CD1c-positive myeloid dendritic cell (primary cell): ENCODE measurements around the gene CIBAR2.

Source experiments
- DNase-seq: peaks from one replicate; pipeline ENCODE4 v3.0.0-alpha.2; 2016; ENCODE audit errors: extremely low spot score

CIBAR2 gene

DNA sequence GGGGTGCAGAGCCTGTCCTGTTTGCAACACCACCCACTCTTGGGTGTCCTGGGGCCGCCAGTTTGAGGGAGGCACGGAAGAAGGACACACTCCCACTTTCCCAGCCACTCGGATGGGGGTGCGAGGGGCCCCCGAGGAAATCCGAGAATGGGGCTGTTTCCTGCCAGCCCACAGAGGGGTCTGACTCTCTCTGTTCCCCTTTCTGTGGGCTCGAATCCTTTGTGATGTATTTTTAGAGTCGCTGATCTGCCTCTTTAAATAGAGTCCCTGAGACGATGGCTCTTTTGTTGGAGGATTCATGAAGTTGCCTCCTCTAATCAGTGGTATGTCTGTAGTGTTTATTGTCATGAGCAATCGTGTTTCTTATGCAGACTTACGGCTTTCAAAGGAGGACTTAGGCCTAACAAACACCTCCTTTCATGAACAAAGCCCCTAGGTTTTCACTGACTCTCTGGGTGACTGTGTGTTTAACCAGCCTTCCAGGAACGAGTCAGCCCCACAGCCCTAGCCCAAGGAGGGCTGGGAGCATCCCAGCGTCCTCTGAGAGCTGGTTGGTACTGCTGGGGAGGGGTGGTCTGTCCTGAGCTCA, 29.1 kb downstream of the CIBAR2 start:
- DNase-seq: peak; percentile 55

DNA sequence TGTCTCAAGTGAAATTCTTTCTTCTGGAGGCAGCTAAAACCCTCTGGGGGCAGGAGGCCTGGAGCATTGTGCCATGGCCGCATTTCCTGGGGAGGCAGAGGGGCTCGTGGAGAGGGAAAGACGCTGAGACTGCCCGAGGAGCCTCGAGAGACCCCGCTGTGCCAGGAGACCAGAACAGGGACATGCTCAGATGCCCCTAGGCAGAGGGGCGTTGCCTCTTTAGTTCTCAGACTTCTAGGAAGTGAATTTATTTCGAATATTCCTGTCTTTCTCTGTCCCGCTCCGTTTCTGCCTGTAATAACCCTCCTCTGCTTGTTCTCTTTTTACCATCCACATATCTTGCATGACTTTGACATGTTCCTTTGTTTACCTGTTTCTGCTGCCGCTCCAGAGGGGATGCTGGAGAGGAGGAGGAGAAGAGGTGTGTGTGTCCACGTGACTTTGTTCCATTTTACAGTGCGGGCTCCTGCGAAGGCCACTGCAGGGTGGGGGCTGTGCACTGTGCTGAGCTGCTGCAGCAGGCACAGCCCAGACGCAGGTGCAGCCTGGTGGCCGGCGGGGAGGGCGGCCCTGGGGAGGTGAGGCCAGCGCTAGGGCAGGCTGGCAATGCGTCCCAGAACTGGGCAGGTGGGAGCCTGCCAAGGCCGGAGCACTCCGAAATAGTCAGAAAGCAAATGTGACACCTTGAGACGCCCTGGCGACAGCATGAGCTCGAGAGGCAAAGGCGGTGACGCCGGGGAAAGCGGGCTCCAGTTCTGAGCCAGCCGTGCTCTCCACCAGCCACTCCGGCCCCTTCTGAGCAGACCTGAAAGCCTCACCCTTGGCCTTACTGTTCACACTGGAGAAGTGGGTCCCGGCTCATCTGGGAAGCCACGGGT, 29.9 kb downstream of the CIBAR2 start:
- DNase-seq: no peak

DNA sequence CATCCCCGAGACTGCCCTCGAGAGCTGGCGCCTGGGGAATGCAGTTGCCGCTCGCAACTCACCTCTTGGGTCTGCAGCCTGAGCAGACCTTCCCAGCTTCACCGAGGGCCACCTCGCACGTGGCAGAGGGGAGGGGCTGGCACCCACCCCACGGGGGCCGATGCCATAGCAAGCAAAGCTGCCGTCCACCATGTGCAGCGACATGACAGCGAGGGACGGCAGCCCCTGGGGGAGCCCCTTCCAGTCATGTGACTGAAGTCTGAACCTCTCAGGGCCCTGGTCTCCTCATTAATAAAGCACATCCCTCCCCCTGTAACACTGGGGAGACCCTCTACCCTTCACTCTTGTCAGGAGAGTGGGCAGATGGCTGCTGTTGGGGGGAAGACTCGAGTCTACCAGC, 30.5 kb downstream of the CIBAR2 start:
- DNase-seq: no peak

DNA sequence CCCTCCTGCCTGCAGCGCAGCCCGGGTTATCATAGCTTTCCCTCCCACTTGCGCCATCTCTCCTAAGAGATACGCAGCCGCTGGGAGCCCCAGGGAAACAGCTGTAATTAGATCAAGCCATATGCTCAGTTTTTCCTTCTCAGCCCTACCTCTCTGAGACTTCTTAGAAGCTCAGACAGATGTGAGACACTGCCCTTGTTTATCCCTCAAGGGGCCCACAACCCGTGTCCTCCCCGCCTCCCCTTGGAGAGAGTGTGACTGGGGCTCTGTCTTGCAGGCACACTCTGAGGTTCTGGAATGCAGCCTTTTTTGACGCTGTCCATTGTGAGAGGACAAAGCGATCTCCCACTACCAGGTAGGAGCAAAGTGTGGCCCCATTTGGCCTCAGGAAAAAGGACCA, 31.2 kb downstream of the CIBAR2 start:
- DNase-seq: no peak

DNA sequence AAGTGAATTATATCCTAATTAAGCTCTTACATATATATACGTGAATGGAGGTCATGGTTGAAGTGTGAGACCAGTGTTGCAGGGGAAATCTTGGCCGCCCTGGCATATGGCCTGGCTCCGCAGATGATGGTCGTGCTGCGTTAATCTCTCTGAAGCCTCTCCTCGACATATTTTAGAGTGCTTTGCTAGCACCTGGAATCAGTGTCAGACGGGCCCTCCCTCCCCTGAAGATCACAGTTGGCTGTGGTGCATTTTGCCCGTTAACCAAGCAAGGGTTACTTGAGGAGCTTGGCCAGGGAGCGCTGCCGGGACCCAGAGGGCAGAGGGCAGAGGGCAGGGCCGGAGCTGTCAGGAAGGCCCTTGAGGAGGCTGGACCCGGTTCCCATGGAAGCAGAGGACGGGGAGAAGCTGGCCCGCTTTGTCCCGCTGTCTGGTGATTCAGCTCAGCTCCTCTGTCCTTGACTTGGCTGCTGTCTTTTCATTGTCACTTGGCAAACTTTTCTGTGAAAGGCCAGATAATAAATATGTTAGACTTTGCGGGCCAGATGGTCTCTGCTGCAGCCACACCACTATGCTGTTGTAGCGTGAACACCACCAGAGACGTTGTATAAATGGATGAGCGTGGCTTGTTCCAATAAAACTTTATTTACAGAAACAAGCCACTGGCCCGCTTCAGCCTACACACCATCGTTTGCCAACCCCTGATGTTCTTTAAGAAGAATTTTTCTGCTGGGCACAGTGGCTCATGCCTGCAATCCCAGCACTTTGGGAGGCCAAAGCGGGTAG, 32.3 kb downstream of the CIBAR2 start:
- no peak for DNase-seq

DNA sequence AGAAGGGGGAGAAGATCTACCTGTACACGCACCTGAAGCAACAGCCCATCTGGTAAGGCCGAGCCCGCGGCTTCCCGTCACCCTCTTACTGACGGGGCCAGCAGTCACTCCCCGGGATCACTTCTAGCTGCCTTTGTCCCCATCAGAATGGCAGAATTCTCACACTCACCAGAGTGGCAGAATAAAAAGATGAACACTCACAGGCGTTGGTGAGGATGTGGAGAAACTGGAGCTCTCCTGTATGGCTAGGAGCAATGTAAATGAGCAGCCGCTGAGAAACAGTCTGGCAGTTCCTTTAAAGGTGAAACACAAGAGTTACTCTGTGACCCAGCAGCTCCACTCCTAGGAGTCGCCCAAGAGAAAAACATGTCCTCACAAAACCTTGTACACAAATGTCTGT, 33.3 kb downstream of the CIBAR2 start:
- no peak for DNase-seq

DNA sequence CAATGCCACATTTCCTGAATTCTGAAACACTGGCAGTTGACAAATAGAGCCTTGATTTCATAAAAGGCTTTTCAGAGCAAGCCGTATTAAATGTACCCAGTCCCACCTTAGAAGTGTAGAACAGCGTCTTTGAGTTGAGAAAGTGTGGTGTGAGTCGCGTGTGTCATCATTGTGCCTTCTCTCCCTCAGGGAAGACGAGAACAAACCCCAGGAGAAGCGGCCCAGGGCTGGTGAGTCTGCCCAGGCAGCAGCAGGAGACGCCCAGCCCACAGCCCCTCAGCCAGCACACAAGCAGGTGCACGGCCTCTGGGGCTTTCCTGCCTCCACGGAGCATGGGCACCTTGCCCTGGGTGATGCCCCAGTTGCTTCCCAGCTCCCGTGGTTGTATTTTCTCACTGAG, 34.0 kb downstream of the CIBAR2 start:
- DNase-seq: no peak

DNA sequence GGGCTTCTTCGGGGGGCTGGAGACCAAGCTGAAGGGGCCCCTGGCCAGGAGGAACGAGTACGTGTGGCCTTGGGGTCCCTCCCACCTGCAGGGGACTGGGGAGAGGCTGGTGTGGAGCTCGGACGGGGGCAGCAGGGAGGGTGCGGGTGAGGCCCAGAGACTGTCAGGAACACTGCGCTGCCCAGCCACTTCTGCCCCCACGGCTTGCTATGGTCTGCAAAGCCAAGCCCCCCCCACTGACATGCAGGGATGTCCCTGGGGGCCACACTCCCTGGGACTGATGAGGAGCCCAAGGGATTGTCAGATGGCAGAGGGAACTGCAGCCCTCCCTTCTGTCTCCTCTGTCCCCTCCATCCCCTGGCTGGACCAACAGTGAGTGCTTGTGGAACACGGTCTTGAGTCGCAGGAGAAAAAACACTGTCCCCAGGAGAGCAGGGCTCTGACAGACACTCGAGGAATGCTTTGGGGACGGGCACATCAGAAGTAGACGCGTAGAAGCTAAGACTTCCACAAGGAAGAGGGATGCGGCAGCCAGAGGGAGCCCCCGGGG, 34.6 kb downstream of the CIBAR2 start:
- DNase-seq: no peak

DNA sequence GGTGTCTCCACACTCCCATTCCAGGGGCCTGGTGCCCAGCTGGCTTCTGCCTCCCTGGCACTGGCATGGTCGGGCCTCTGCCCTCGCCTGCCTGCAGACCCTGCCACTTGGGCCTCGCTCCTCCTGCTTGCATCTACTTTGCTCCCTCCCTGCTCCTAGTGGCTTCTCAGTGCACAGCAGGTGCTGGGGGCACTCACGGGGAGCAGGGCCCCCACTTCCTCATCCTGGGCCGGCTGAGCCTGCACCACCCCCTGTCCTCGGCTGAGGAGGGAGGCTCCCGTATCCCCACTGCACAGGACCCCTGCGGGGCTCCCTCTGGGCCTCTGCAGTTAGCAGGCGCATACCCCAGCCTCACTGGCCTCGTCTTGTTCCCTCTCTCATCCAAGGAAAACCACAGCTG, 35.2 kb downstream of the CIBAR2 start:
- no peak for DNase-seq

DNA sequence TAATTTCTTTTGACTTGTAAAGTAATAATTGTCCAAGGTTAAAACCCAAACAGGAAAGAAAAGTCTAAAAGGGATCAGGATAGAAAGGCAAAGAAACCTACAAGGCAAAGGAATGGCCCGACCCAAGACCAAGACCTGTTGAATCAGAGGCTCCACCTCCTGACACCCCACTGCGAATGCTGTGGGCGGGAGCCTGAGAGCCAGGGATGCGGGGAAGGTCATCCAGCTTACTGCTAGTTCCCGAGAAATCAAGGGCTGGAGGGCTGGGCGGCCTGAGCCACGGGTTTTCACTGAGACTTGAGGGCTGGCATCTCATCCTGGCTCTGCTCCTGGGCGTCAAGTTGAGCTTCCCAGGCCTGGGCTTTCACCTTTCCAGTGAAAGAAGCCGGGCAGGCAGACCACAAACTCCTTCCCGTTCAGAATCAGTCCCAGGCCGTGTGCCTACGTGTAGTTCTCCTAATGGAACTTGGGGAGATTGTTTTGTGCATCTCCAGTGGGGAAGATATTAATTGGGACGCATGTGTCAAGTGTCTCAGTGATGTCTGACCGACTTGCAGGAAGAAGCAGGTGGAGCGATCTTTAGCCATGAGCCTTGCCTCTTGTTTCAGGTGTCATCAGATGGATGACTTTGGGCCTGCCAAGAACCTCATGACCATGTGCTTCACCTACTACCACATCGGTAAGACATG, 36.9 kb downstream of the CIBAR2 start:
- DNase-seq: no peak

DNA sequence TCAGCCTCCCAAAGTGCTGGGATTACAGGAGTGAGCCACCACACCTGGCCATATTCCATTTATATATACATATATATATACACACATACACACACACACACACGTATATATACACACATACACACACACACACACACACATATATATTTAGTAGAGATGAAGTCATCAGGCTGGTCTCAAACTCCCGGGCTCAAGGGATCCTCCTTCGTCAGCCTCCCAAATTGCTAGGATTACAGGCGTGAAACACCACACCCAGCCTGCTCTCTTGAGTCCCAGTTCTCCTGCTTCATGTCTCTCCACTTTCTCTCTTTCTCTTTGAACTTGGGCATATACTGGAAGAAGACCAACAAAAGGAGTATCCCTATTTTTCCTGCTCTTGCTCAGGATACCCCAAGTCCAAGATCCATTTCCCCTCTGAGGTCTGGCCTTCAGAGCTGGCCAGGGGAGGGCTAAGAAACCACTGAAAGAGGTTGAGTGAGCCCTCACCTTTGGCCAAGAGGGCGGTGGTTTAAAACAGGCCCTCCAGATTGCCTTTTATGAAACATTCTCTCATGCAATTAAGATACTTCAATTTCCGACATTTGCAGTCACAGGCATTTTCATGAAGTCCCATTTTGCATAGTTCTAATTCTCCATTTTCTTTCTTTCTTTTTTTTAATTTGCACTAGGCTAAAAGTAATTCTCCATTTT, 37.9 kb downstream of the CIBAR2 start:
- no peak for DNase-seq

DNA sequence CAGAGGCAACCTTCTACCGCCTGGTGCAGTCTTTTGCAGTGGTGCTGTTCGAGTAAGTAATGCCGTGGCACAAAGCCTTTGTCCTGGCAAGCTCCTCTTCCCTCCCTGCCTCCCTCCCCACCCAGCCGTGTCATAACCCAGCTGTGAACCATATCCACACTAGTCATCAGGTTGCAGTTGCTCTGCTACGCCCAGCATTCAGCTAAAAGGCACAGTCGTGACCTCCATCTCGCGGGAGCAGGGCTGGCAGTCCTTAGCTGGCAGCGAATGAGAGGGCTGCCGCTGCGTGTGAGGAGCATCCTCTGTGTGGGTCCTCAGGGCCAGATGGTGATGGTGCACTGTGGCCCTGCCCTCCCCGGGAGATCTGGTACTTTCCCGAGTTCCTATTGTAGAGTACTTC, 39.3 kb downstream of the CIBAR2 start:
- no peak for DNase-seq

DNA sequence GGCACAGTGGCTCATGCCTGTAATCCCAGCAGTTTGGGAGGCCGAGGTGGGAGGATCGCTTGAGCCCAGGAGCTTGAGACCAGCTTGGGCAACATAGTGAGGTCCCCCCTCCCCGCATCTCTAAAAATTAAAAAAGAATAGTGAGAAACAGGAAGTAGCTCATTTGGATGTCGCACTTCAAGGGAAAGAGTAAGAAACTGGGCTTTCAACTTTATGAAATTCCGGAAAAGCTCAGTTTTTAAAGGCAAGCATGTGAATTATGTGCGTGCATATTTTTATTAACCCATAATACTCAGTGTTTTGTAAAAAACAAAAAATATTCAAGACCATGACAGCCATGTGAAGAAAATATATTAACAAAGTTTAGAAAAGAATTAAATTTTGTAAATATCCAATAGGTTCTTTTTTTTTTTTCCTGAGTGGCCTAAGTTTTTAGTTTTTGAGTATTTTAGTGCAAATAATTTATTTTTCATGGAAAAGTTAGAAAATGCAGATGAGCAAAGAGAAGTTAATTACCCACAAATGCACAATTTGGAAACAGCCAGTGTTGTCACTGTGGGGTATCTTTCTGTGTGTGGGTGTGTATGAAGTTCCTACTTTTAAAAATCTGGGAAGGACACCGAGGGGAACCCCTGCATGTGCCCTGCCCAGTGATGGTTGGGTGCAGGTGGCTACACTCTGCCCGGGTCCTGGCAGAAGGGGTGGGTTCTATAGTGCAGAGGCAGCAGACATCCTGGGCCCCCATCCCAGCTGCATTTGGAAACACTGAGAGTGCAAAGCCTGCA, 40.0 kb downstream of the CIBAR2 start:
- DNase-seq: peak; percentile 30

DNA sequence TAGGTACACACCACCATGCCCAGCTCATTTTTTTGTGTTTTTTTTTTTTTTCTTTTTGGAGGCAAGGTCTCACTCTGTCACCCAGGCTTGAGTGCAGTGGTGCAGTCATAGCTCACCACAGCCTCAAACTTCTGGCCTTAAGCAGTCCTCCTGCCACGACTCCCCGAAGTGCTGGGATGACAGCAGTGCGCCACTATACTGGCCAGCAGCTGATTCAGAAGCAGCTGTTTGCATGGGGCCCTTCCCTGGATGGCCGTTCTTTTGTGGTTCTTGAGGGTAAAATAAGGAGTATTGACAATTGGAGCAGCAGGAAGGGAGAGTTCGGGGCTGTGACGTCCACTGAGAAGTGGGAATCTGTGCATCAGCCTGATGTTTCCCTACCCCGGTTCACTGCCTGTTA, 43.1 kb downstream of the CIBAR2 start:
- DNase-seq: no peak

DNA sequence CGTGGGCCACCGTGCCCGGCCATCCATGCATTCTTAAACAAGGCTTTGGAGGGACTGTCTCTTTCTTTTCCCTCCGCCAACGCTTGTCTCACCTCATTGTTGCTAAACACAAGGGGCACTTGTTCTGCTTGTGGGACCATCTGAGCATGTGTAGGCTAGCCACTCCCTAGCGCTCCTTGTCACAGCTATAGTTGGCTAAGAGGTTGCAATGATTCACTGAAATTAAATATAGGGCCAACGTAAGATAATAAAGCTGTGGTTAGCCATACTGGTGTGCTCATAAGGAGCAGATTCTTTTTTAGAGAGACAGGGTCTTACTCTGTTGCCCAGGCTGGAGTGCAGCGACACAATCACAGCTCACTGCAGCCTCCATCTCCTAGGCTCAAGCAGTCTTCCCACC, 43.5 kb downstream of the CIBAR2 start:
- no peak for DNase-seq

DNA sequence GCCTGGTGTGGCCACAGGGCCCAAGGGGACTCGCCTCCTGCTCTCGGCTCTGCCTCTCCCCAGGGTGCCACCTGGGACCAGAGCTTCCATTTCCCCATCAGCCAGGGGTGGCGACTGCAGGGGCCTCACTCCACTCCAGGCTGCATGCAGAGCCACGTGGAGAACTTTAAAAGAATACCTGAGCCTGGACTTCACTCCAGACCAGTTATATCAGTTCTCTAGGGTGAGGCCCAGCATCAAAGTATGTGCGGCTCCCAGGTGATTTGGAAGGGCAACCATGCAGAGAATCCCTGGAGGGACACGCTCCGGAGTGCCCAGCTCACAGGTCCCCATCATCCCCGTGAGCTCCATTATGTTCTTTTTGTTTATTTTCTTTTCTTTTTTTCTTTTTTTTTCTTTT, 44.8 kb downstream of the CIBAR2 start:
- DNase-seq: no peak

DNA sequence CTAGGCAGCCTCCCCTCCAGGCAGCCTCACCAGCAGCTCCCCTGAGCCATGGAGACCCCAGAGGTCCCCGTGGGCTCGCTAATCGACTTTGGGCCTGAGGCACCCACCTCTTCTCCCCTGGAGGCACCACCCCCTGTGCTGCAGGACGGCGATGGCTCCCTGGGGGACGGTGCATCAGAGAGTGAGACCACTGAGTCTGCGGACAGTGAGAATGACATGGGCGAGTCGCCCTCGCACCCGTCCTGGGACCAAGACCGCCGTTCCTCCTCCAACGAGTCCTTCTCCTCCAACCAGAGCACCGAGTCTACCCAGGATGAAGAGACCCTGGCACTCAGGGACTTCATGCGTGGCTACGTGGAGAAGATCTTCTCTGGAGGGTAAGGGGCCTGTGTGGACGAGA, 45.2 kb downstream of the CIBAR2 start:
- DNase-seq: no peak

DNA sequence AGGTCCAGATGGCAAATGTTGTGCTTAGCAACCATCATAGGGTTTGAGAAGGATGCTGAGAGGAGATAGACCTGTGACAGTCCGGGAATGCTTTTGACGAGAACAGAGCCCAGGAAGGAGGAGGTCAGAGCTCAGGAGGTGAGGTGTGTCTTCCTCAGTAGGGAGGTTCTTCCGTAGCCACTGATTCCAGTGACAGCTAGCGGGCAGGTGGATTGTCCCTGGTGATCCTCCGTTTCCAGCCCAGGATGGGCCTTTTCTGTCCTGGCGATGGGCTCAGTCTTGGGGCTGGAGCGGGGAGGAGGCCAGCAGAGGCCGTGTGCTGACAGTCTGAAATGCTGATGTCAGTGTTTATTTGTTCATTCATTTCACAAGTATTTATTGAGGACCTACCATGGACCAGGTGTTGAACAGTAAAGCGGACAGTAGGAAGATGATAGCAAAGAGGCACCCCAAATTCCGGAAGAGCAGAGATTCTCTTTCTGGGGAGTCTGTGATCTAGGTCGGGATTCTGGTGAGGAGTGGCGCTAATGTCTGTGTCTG, 45.9 kb downstream of the CIBAR2 start:
- no peak for DNase-seq

DNA sequence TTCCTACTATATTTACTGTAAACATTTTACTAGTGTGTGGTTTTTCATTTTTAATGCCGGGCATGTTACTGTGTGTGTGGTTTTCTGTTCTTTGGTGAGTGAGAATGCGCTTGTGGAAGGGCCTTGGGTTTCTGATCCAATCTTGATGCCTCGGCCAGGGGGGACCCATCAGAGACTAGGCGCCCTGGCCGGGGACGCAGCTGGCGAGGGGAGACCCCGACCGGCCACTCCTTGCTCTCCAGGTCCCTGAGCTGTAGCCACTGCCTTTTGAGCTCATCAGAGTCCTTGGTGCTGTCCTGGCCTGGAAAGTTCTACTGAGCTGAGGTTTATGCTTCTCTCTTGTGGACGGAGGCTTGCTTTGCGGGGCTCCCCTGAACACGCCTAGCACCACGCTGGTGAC, 47.2 kb downstream of the CIBAR2 start:
- DNase-seq: no peak

DNA sequence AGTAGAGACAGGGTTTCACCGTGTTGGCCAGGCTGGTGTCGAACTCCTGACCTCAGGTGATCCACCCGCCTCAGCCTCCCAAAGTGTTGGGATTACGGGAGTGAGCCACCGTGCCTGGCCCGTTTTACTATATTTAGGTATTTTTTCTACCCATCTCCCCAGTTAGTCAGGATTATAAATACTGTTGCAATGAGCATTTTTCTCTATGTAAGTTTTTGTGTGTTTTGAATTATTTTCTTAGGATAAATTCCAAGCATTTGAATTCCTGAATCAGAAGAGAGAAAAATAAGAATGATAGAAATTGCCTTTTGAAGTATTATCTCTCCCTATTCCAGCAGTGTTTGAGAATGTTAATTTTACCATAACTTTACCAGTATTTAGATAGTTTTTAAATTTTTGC, 48.1 kb downstream of the CIBAR2 start:
- DNase-seq: no peak
